Spleen (tissue), 11 donors: ENCODE results near the gene PSMB5. TPM values are rescaled to one million over a fixed set of nuclear protein-coding genes. Genes with fewer than 3 reads are reported as not detected.
A peak's percentile ranks its signal among the peaks of the same experiment; 100 is the strongest.

ENCODE experiments used
- DNase-seq: peaks from one replicate; pipeline ENCODE4 v3.0.0-alpha.2; 2020
- H3K27ac ChIP-seq, 8 donors: fragments of 200-600 bp; sonication (generic) in 7 of 8; 1 replicate in 4 of 8; 2 replicates in 4 of 8; pipeline versions ENCODE4 v1.5.0 to v1.8.0; 2016 to 2021; ENCODE audit warnings: inconsistent platforms in 4 of 8, mild to moderate bottlenecking in 4 of 8, moderate library complexity in 1 of 8
- H3K27me3 ChIP-seq, 7 donors: fragments of 200-600 bp; sonication (generic) in 6 of 7; replicated peaks in 1 of 7; 1 replicate in 4 of 7; 2 replicates in 3 of 7; pipeline versions ENCODE4 v1.5.0 to v1.8.0; 2016 to 2021; ENCODE audit warnings: inconsistent platforms in 3 of 7, mild to moderate bottlenecking in 1 of 7
- H3K36me3 ChIP-seq, 6 donors: fragments of 200-600 bp; sonication (generic) in 5 of 6; 1 replicate in 4 of 6; 2 replicates in 2 of 6; pipeline versions ENCODE4 v1.5.0 to v1.8.0; 2016 to 2021; ENCODE audit warnings: inconsistent platforms in 2 of 6
- H3K4me1 ChIP-seq, 6 donors: fragments of 200-600 bp; sonication (generic) in 5 of 6; 1 replicate in 3 of 6; 2 replicates in 3 of 6; pipeline versions ENCODE4 v1.5.0 to v1.8.0; 2016 to 2021; ENCODE audit warnings: inconsistent platforms in 3 of 6
- H3K4me3 ChIP-seq, 8 donors: fragments of 200-600 bp; sonication (generic) in 7 of 8; 1 replicate in 4 of 8; 2 replicates in 4 of 8; pipeline versions ENCODE4 v1.5.0 to v1.8.0; 2016 to 2021; ENCODE audit warnings: inconsistent platforms in 4 of 8, mild to moderate bottlenecking in 4 of 8, moderate library complexity in 2 of 8
- H3K9me3 ChIP-seq, 8 donors: fragments of 200-600 bp; sonication (generic) in 7 of 8; 1 replicate in 4 of 8; 2 replicates in 4 of 8; pipeline versions ENCODE4 v1.5.0 to v1.8.0; 2016 to 2021; ENCODE audit warnings: inconsistent platforms in 4 of 8
- POLR2A ChIP-seq, 3 donors: fragments of 450-650 bp; IDR thresholded peaks; one replicate each; pipeline ENCODE4 v1.5.1; 2017; ENCODE audit warnings: antibody characterized with exemption in 3 of 3, mild to moderate bottlenecking in 1 of 3
- POLR2AphosphoS5 ChIP-seq, 3 donors: sonication (generic); formaldehyde crosslinking; IDR thresholded peaks; one replicate each; pipeline ENCODE4 v1.5.1; 2017; ENCODE audit warnings: antibody characterized with exemption in 3 of 3
- WGBS, 5 donors: extraction: QIAGEN DNeasy Blood & Tissue Kit in 3 of 5; methylation state at CpG; one replicate each; pipeline versions ENCODE4 v1.1.5 to v1.1.7; 2013 to 2018; 5-methylcytosine and 5-hydroxymethylcytosine counted together
- intact Hi-C: fragments of 100-400 bp; cut with DNase I; formaldehyde crosslinking; loops from one replicate; pipeline ENCODE4 v1.15.0; 2023; ENCODE audit warnings: low total_unique reads
- polyA plus RNA-seq, 3 donors: library from polyadenylated mRNA; stranded (reverse); fragments of 200-250 nt; gene quantifications; one replicate each; pipeline ENCODE4 v1.2.1, GENCODE V29; 2013
- total RNA-seq, 7 donors: library from RNA; depleted of rRNA in 3 of 7; stranded (reverse); fragments of >200 nt in 3 of 7; fragmentation: NEBNext Ultra II Directional in 4 of 7; extraction: Animal tissue kit (Norgen Biotek cat#: 25700) in 4 of 7; gene quantifications; one replicate each; pipeline versions ENCODE4 v1.1.0 to v1.2.1, GENCODE V29; 2016 to 2021
- TF ChIP-seq, protein P1 (sequence below), 11 experiments: fragments of 200-600 bp in 7 of 11; fragments of 450-650 bp in 4 of 11; sonication (generic) in 4 of 11; IDR thresholded peaks in 8 of 11; conservative IDR thresholded peaks in 3 of 11; 1 replicate in 7 of 11; 2 replicates in 4 of 11; pipeline versions ENCODE4 v1.4.0 to v1.8.0; 2016 to 2021; ENCODE audit warnings: antibody characterized with exemption in 11 of 11, inconsistent platforms in 4 of 11, mild to moderate bottlenecking in 1 of 11
- donor health status: healthy with polysubstance abuse.
- donor health status: DM: no; HTN: no; CAD: no; lungs with moderate emphysema.
- donor health status: DM: no; HTN: no; CAD: no.
- donor health status: Bipolar disorder and iron deficiency.
- donor health status: healthy.
- donor health status: DM: no; HTN: no; CAD: no.
- donor health status: DM: yes; HTN: yes; CAD: no.

Gene PSMB5
- total and polyA plus RNA-seq, 10 donors: 36.5 to 80.1 (median 55.2) TPM

DNA sequence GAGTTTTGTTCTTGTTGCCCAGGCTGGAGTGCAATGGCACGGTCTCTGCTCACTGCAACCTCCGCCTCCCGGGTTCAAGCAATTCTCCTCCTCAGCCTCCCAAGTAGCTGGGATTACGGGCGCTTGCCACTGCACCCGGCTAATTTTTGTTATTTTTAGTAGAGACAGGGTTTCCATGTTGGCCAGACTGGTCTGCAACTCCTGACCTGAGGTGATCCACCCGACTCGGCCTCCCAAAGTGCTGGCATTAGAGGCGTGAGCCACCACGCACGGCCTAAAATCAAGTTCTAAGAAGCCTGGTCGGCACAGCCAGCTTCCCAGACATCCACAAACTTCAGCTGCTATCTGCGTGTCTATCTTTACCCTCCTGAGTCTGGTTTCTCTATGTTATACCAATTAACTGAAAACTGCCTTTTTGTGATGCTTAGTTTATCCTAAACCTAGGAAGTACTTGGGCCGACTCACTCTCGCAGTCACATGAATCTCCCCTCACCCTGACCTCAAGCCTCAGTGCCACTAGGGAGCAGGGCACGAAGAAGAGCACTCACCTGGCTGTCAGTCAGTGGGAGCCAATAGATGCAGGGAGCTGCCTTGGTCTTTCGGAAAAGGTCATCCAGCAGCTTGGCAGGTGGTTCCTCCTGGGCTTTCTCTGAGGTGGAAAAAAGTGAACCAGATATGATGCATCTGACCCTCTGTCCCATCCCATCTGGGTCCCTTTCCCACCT, 26.0 kb upstream of the PSMB5 start:
- Histone ChIP-seq H3K27ac (no peak overlapping the region), H3K36me3 (peaks cover 18 to 76% (median 73%) of the 10 kb centered on the region in 6 donors)

DNA sequence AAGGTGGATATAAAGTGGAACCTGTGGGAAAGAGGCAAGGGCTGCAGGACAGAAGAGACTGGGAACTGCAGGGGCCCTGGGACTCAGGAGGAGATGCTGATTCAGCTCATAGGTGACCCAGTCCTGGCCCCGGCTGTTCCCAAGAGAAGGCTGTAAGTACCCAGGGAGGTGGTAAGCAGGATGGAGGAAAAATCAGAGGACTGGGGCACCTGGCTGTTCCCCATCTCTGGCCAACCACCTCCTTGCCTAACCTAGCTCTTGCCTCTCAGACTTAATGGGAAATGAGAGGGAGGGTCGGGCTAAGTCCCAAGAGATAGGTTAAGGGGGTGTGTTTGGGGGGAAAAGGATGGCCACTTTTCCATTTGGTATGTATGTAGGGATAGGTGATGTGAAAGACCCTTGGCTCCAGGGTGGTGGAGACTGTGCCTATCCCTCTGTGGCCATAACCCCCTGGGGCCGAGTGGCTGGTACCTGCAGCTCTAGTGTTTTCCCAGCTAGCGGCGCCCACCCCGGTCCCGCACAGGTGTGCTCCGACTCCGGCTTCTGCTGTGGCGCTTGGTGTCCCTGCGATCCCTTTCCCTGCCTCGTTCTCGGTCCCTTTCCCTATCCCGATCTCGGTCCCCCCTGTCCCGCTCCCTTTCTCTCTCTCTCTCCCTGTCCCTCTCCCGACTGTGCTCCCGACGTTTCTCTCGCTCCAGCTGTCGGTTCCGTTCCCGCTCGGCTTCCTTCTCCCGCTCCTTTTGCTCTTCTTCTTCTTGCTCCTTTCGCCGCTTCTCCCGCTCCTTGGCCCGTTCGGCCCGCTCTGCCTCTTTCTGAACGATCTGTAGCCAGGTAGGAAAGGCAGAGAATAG, 24.2 kb upstream of the PSMB5 start:
- H3K27ac ChIP-seq: peak overlapping the region in 1 of 8 donors; percentile 66
- peaks cover 16 to 58% (median 55%) of the 10 kb centered on the region in 6 donors for H3K36me3 ChIP-seq
- peaks cover 0 to 8% (median 0%) of the 10 kb centered on the region in 7 donors for H3K27me3 ChIP-seq
- no peak for DNase-seq
- intact Hi-C loops: loop anchor here (2.0 kb wide), 1 partner anchor 70 kb away; no protein-coding TSS in a partner anchor
- WGBS, 5 donors: 91 to 95% (median 93%) methylated on average over 32 of the region's 32 CpGs
- TF ChIP-seq, protein P1, sequence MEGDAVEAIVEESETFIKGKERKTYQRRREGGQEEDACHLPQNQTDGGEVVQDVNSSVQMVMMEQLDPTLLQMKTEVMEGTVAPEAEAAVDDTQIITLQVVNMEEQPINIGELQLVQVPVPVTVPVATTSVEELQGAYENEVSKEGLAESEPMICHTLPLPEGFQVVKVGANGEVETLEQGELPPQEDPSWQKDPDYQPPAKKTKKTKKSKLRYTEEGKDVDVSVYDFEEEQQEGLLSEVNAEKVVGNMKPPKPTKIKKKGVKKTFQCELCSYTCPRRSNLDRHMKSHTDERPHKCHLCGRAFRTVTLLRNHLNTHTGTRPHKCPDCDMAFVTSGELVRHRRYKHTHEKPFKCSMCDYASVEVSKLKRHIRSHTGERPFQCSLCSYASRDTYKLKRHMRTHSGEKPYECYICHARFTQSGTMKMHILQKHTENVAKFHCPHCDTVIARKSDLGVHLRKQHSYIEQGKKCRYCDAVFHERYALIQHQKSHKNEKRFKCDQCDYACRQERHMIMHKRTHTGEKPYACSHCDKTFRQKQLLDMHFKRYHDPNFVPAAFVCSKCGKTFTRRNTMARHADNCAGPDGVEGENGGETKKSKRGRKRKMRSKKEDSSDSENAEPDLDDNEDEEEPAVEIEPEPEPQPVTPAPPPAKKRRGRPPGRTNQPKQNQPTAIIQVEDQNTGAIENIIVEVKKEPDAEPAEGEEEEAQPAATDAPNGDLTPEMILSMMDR (IDR thresholded peaks at IDR 0.05 in 8 of 11, conservative IDR thresholded peaks at IDR 0.05 in 3 of 11): no peak
- TF ChIP-seq POLR2A (IDR thresholded peaks at IDR 0.05) (no peak), POLR2AphosphoS5 (IDR thresholded peaks at IDR 0.05) (peak; percentile 32 to 77 (median 40))
- peaks cover 13 to 41% (median 27%) of the 10 kb centered on the region in 6 donors for H3K4me1 ChIP-seq
- no peak overlapping the region for H3K4me3 ChIP-seq
- no peaks in the 10 kb centered on the region for H3K9me3 ChIP-seq

More for the DNA sequence above, 26.0 kb upstream of the PSMB5 start:
- Histone ChIP-seq H3K9me3 (no peaks in the 10 kb centered on the region), H3K4me3 (no peak overlapping the region), H3K4me1 (peaks cover 13 to 48% (median 32%) of the 10 kb centered on the region in 6 donors), H3K27me3 (peaks cover 0 to 8% (median 0%) of the 10 kb centered on the region in 7 donors)
- 92 to 97% (median 96%) methylated on average over 17 of the region's 17 CpGs for WGBS, 5 donors
- DNase-seq: no peak
- intact Hi-C loops: no loop called here
- TF ChIP-seq POLR2AphosphoS5 (IDR thresholded peaks at IDR 0.05) (peak in 1 of 3 donors; percentile 20), POLR2A (IDR thresholded peaks at IDR 0.05) (no peak)

DNA sequence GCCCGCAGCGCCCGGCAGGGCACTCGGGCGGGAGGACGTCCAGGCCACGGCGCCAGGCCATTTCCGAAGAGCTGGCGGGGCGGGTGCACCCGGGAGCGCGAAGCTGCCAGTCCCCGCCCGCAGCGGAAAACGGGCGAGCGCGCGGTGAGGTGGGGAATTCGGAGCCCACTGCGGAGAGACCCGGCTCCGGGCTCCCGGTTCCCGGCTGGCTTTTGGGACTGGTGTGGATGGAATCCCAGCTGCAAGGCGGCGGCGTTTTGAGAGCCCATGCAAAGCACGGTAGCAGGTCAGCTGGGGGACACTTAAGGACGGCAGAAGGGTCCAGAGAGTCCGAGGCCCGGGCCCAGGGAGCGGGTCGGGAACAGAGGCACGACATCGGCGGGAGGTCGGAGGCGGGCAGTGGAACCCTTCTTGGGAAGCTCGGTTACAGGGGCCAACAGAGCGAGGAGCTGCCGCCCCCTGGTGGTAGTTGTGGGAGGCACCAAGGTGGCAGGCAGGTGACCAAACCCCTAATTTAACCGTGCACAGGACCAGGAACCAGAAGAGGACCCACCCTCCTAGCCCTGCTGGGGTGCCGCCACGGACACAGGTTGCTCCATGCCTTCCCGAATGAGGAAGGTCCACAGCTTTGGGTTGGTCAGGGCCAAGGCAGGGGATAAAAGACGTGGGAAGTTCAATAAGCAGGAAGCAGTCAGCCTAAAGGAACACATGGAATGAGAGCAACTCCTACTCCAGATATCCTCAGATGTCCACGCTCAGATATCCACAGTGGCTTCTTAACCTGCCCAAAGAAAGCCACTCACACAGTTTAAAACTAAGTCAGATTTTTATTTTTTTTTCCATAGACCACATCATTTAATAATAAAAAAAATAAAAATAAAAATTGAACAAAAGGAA, 23.3 kb upstream of the PSMB5 start:
- H3K36me3 ChIP-seq: peaks cover 10 to 49% (median 47%) of the 10 kb centered on the region in 6 donors

More for the DNA sequence above, 23.3 kb upstream of the PSMB5 start:
- peak; percentile 96 for DNase-seq
- no peaks in the 10 kb centered on the region for H3K9me3 ChIP-seq
- TF ChIP-seq POLR2A (IDR thresholded peaks at IDR 0.05): no peak
- peak; percentile 69 to 78 (median 76) for TF ChIP-seq POLR2AphosphoS5 (IDR thresholded peaks at IDR 0.05)
- TF ChIP-seq, protein P1 (IDR thresholded peaks at IDR 0.05 in 8 of 11, conservative IDR thresholded peaks at IDR 0.05 in 3 of 11): peak; percentile 89 to 98 (median 95)
- peak overlapping the region in 6 of 8 donors; percentile 44 to 71 (median 62) for H3K27ac ChIP-seq
- peaks cover 13 to 41% (median 27%) of the 10 kb centered on the region in 6 donors for H3K4me1 ChIP-seq
- intact Hi-C loops: loop anchor here (2.0 kb wide), 1 partner anchor 69 kb away; no protein-coding TSS in a partner anchor
- peak overlapping the region; percentile 60 to 91 (median 76) for H3K4me3 ChIP-seq
- H3K27me3 ChIP-seq: peaks cover 0 to 8% (median 0%) of the 10 kb centered on the region in 7 donors
- 1 to 5% (median 2%) methylated on average over 16 to 51 of the region's 51 CpGs for WGBS, 5 donors
